ENCODE measurements around the gene PCSK4. TPM values are rescaled to one million over a fixed set of nuclear protein-coding genes. Genes with fewer than 3 reads are reported as not detected.

The PCSK4 gene
- total and polyA plus RNA-seq, 2 of the 13 experiments (the other 11 are each of a cell fraction or from before 2014, with no cell fraction given), result 2.0 to 2.7 TPM

DNA sequence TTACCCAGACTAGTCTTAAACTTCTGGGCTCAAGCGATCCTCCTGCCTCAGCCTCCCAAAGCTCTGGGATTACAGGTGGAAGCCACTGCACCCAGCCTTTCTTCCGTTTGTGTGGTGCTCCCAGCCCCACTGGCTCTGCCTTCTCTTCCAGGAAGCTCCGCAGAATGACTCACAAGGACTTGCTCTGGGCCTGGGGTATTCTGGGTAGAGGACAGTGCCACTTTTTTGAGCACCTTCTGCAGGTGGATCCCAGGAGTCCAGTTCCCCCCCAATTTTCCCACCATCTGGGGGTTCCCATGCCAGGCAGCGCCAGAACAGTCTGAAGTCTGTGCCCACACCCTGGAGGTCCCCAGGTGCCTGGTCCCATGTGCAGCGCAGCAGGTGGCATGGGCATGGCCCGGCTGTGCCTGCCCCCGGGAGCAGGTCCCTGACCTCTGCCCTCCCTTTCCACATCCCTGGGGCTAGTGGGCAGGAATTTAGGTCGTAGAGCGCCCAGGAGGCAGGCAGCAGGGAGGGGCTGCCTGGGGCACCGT is 2.4 kb upstream of the PCSK4 start (continued):
- TF ChIP-seq, protein P1, sequence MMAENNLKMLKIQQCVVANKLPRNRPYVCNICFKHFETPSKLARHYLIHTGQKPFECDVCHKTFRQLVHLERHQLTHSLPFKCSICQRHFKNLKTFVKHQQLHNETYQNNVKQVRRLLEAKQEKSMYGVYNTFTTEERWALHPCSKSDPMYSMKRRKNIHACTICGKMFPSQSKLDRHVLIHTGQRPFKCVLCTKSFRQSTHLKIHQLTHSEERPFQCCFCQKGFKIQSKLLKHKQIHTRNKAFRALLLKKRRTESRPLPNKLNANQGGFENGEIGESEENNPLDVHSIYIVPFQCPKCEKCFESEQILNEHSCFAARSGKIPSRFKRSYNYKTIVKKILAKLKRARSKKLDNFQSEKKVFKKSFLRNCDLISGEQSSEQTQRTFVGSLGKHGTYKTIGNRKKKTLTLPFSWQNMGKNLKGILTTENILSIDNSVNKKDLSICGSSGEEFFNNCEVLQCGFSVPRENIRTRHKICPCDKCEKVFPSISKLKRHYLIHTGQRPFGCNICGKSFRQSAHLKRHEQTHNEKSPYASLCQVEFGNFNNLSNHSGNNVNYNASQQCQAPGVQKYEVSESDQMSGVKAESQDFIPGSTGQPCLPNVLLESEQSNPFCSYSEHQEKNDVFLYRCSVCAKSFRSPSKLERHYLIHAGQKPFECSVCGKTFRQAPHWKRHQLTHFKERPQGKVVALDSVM (CRISPR knock-in tag; IDR thresholded peaks at IDR 0.05), result peak; percentile 85; the same call in 1 of the 2 replicates
- TF ChIP-seq, protein P2, sequence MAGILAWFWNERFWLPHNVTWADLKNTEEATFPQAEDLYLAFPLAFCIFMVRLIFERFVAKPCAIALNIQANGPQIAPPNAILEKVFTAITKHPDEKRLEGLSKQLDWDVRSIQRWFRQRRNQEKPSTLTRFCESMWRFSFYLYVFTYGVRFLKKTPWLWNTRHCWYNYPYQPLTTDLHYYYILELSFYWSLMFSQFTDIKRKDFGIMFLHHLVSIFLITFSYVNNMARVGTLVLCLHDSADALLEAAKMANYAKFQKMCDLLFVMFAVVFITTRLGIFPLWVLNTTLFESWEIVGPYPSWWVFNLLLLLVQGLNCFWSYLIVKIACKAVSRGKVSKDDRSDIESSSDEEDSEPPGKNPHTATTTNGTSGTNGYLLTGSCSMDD (CRISPR knock-in tag; IDR thresholded peaks at IDR 0.05), result no peak
- TF ChIP-seq, protein P3, sequence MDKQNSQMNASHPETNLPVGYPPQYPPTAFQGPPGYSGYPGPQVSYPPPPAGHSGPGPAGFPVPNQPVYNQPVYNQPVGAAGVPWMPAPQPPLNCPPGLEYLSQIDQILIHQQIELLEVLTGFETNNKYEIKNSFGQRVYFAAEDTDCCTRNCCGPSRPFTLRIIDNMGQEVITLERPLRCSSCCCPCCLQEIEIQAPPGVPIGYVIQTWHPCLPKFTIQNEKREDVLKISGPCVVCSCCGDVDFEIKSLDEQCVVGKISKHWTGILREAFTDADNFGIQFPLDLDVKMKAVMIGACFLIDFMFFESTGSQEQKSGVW (CRISPR knock-in tag; IDR thresholded peaks at IDR 0.05; ENCODE audit: borderline replicate concordance), result no peak
- no peak for TF ChIP-seq ZNF24 (IDR thresholded peaks at IDR 0.05)
- no peak for TF ChIP-seq HDAC2 (CRISPR knock-in tag; IDR thresholded peaks at IDR 0.05)
- TF ChIP-seq PHF5A (CRISPR knock-in tag; IDR thresholded peaks at IDR 0.05; ENCODE audit: low read depth, unreplicated experiment), result no peak
- TF ChIP-seq ZNF790 (CRISPR knock-in tag; IDR thresholded peaks at IDR 0.05; ENCODE audit: borderline replicate concordance), result 0 out of 2 replicates have a peak, but pooled peaks have one; percentile 42
- TF ChIP-seq, protein P4, sequence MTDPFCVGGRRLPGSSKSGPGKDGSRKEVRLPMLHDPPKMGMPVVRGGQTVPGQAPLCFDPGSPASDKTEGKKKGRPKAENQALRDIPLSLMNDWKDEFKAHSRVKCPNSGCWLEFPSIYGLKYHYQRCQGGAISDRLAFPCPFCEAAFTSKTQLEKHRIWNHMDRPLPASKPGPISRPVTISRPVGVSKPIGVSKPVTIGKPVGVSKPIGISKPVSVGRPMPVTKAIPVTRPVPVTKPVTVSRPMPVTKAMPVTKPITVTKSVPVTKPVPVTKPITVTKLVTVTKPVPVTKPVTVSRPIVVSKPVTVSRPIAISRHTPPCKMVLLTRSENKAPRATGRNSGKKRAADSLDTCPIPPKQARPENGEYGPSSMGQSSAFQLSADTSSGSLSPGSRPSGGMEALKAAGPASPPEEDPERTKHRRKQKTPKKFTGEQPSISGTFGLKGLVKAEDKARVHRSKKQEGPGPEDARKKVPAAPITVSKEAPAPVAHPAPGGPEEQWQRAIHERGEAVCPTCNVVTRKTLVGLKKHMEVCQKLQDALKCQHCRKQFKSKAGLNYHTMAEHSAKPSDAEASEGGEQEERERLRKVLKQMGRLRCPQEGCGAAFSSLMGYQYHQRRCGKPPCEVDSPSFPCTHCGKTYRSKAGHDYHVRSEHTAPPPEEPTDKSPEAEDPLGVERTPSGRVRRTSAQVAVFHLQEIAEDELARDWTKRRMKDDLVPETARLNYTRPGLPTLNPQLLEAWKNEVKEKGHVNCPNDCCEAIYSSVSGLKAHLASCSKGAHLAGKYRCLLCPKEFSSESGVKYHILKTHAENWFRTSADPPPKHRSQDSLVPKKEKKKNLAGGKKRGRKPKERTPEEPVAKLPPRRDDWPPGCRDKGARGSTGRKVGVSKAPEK (CRISPR knock-in tag; IDR thresholded peaks at IDR 0.05; ENCODE audit: borderline replicate concordance), result peak; percentile 74; the same call in 1 of the 2 replicates
- TF ChIP-seq, protein P5, sequence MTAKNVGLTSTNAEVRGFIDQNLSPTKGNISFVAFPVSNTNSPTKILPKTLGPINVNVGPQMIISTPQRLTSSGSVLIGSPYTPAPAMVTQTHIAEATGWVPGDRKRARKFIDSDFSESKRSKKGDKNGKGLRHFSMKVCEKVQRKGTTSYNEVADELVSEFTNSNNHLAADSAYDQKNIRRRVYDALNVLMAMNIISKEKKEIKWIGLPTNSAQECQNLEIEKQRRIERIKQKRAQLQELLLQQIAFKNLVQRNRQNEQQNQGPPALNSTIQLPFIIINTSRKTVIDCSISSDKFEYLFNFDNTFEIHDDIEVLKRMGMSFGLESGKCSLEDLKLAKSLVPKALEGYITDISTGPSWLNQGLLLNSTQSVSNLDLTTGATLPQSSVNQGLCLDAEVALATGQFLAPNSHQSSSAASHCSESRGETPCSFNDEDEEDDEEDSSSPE (CRISPR knock-in tag; IDR thresholded peaks at IDR 0.05), result no peak
- TF ChIP-seq, protein P6, sequence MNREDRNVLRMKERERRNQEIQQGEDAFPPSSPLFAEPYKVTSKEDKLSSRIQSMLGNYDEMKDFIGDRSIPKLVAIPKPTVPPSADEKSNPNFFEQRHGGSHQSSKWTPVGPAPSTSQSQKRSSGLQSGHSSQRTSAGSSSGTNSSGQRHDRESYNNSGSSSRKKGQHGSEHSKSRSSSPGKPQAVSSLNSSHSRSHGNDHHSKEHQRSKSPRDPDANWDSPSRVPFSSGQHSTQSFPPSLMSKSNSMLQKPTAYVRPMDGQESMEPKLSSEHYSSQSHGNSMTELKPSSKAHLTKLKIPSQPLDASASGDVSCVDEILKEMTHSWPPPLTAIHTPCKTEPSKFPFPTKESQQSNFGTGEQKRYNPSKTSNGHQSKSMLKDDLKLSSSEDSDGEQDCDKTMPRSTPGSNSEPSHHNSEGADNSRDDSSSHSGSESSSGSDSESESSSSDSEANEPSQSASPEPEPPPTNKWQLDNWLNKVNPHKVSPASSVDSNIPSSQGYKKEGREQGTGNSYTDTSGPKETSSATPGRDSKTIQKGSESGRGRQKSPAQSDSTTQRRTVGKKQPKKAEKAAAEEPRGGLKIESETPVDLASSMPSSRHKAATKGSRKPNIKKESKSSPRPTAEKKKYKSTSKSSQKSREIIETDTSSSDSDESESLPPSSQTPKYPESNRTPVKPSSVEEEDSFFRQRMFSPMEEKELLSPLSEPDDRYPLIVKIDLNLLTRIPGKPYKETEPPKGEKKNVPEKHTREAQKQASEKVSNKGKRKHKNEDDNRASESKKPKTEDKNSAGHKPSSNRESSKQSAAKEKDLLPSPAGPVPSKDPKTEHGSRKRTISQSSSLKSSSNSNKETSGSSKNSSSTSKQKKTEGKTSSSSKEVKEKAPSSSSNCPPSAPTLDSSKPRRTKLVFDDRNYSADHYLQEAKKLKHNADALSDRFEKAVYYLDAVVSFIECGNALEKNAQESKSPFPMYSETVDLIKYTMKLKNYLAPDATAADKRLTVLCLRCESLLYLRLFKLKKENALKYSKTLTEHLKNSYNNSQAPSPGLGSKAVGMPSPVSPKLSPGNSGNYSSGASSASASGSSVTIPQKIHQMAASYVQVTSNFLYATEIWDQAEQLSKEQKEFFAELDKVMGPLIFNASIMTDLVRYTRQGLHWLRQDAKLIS (CRISPR knock-in tag; IDR thresholded peaks at IDR 0.05), result no peak
- TF ChIP-seq ZNF34 (CRISPR knock-in tag; IDR thresholded peaks at IDR 0.05; ENCODE audit: borderline replicate concordance), result no peak
- TF ChIP-seq CCDC6 (CRISPR knock-in tag; IDR thresholded peaks at IDR 0.05), result 0 out of 2 replicates have a peak, but pooled peaks have one; percentile 11
- TF ChIP-seq ZNF383 (CRISPR knock-in tag; IDR thresholded peaks at IDR 0.05; ENCODE audit: borderline replicate concordance), result no peak
- peak; percentile 49; the same call in 1 of the 2 replicates for TF ChIP-seq RBFOX2 (IDR thresholded peaks at IDR 0.05; ENCODE audit: low read depth, low read length)
- peak; percentile 34 for TF ChIP-seq MYC (CRISPR knock-in tag; IDR thresholded peaks at IDR 0.05; ENCODE audit: borderline replicate concordance)

Measured in HepG2 (cell line).